Ishikawa (cell line): ENCODE data around the gene ULK4.

Experiments used
- CEBPB ChIP-seq: IDR thresholded peaks from 2 replicates; pipeline ENCODE4 v1.6.1; 2012
- CREB1 ChIP-seq: IDR thresholded peaks from 2 replicates; pipeline ENCODE4 v1.6.1; 2012; ENCODE audit warnings: low read depth
- EGR1 ChIP-seq: IDR thresholded peaks from 2 replicates; pipeline ENCODE4 v1.6.1; 2012
- EP300 ChIP-seq: IDR thresholded peaks from 2 replicates; pipeline ENCODE4 v1.6.1; 2012; ENCODE audit warnings: borderline replicate concordance
- FOXM1 ChIP-seq: IDR thresholded peaks from 2 replicates; pipeline ENCODE4 v1.6.1; 2012; ENCODE audit warnings: low read depth, borderline replicate concordance
- NFIC ChIP-seq: IDR thresholded peaks from 2 replicates; pipeline ENCODE4 v1.6.1; 2012
- RAD21 ChIP-seq: IDR thresholded peaks from 2 replicates; pipeline ENCODE4 v1.6.1; 2012; ENCODE audit warnings: low read depth
- REST ChIP-seq: IDR thresholded peaks from 2 replicates; pipeline ENCODE4 v1.6.1; 2012; ENCODE audit warnings: low read depth, mild to moderate bottlenecking
- TAF1 ChIP-seq: IDR thresholded peaks from 2 replicates; pipeline ENCODE4 v1.6.1; 2012; ENCODE audit warnings: low read depth, mild to moderate bottlenecking
- TCF12 ChIP-seq: IDR thresholded peaks from 2 replicates; pipeline ENCODE4 v1.6.1; 2012; ENCODE audit warnings: low read depth
- TEAD4 ChIP-seq: IDR thresholded peaks from 2 replicates; pipeline ENCODE4 v1.6.1; 2012
- USF1 ChIP-seq: IDR thresholded peaks from 2 replicates; pipeline ENCODE4 v1.6.1; 2012
- YY1 ChIP-seq: IDR thresholded peaks from 2 replicates; pipeline ENCODE4 v1.6.1; 2012; ENCODE audit warnings: low read depth
- ZBTB7A ChIP-seq: IDR thresholded peaks from 2 replicates; pipeline ENCODE4 v1.6.1; 2012; ENCODE audit warnings: low read depth
- TF ChIP-seq, protein P1 (sequence below): IDR thresholded peaks from 2 replicates; pipeline ENCODE4 v1.6.1; 2012

The ULK4 gene

DNA sequence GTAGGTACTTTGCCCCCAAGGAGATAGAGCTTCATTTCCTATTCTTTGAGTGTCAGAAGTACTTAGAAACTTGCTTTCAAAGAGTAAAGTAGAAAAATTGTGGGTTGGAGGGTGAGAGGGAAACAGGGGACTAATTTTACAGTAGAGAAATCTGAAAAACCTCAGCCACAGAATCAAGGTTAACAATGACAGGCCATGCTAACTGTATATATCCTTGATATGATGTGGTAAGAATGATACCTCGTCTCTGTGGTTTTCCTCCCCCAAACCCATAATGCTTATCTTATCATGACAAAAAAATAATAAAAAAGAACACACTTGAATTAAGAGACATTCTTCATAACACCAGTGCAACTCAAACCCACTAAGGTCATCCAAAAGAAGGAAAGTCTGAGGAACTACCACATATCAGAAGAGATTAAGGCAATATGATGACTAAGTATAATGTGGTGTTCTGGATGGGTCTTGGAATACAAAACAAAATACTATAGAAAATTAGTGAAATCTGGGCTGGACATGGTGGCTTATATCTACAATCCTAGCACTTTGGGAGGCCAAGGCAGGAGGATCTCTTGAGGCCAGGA, 360.4 kb downstream of the ULK4 start:
- TF ChIP-seq USF1 (no peak), EP300 (no peak), RAD21 (no peak)

- no peak for TF ChIP-seq RAD21
- no peak for TF ChIP-seq CEBPB
- TF ChIP-seq CREB1 = no peak
- no peak for TF ChIP-seq ZBTB7A
- no peak for TF ChIP-seq TCF12
- no peak for TF ChIP-seq FOXM1
- no peak for TF ChIP-seq USF1
- TF ChIP-seq EP300 = no peak
- no peak for TF ChIP-seq YY1
- no peak for TF ChIP-seq REST
- TF ChIP-seq TAF1 = no peak
Measured at GRCh38 chr3:41600616-41601015, 361.3 kb downstream of the ULK4 start.

GRCh38 chr3:41599127-41599484, 362.8 kb downstream of the ULK4 start:
- TF ChIP-seq, protein P1, sequence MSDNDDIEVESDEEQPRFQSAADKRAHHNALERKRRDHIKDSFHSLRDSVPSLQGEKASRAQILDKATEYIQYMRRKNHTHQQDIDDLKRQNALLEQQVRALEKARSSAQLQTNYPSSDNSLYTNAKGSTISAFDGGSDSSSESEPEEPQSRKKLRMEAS = no peak
- TF ChIP-seq EGR1 (no peak), YY1 (no peak), CEBPB (no peak), FOXM1 (no peak), USF1 (no peak), RAD21 (no peak), REST (no peak), TEAD4 (no peak), NFIC (no peak), TAF1 (no peak), EP300 (no peak), TCF12 (no peak), ZBTB7A (no peak), CREB1 (no peak)

DNA sequence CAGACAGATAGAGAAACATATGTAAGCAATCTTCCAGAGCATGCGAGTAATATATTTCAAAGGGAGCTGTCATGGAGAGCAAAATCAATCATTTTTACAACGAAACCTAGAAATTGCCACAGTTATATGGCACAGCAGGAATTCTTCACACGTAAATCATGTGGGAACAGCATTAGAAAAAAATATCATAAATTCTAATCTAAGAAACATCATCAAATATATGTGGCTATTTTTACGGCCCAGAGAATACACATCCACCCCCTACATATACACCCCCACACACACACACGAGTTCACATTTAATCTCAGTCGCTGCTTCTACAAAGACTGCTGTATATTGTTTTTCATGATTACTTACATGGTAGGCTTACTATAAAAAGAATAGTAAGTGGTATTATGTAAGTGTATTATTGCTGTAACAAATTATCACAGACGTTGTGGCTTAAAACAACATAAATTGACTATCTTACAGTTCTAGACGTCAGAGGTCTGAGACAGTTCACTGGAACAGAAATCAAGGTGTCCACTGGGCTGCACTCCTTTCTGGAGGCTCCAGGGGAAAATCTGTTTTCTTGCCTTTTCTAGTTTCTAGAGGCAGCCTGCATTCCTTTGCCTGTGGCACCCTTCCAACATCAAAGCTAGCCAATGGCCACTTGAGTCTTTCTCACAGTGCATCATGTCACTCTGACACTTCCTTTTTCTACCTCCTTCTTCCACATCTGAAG, 363.3 kb downstream of the ULK4 start:
- TF ChIP-seq EP300 (no peak), TEAD4 (no peak), USF1 (no peak), CEBPB (no peak), EGR1 (no peak), TAF1 (no peak), TCF12 (no peak), YY1 (no peak), FOXM1 (no peak), RAD21 (no peak), NFIC (no peak), ZBTB7A (no peak), REST (no peak), CREB1 (no peak)
- TF ChIP-seq, protein P1 = no peak
